Heart left ventricle (tissue), 13 donors: ENCODE results near the gene PHF21A.

Experiments
- POLR2A ChIP-seq, 2 donors: fragments of 450-650 bp; IDR thresholded peaks; one replicate each; pipeline ENCODE4 v1.6.1; 2017; ENCODE audit warnings: antibody characterized with exemption in 2 of 2, mild to moderate bottlenecking in 2 of 2, moderate library complexity in 2 of 2
- TF ChIP-seq, protein P1 (sequence below), 12 donors: fragments of 200-600 bp; sonication (generic) in 4 of 12; IDR thresholded peaks; one replicate each; pipeline versions ENCODE4 v1.5.0 to v1.8.0; 2018 to 2022; ENCODE audit warnings: antibody characterized with exemption in 12 of 12, mild to moderate bottlenecking in 5 of 12
- donor health status: ischemic (EF 13 %, LVEDD 7.1; RV severe dilation, severe dysfunction).
- donor health status: DM: no; HTN: yes; CAD: no.
- donor health status: DM: no; HTN: no; CAD: no.
- donor health status: ischemic (EF 25% LVEDD 6.9; RV normal size, moderate dysfunction).
- donor health status: ischemic (EF 25% LVEDD 5.7; RV mildly dilated, moderate dysfunction).
- donor health status: ischemic (EF 35%, LVEDD 5.7; RV mildly dilated, moderate dysfunction).
- donor health status: nonischemic (EF 11% LVEDD 7.7; RV severe dilation, severe dysfunction).
- donor health status: DM: yes; HTN: yes; CAD: no.
- donor health status: PGD.
- donor health status: ischemic (EF 29% LVEDD 5.4; RV normal size, mild dysfunction).
- donor health status: nonischemic (EF 23%, LVEDD 6.1; RV moderate dilation, normal function).

DNA sequence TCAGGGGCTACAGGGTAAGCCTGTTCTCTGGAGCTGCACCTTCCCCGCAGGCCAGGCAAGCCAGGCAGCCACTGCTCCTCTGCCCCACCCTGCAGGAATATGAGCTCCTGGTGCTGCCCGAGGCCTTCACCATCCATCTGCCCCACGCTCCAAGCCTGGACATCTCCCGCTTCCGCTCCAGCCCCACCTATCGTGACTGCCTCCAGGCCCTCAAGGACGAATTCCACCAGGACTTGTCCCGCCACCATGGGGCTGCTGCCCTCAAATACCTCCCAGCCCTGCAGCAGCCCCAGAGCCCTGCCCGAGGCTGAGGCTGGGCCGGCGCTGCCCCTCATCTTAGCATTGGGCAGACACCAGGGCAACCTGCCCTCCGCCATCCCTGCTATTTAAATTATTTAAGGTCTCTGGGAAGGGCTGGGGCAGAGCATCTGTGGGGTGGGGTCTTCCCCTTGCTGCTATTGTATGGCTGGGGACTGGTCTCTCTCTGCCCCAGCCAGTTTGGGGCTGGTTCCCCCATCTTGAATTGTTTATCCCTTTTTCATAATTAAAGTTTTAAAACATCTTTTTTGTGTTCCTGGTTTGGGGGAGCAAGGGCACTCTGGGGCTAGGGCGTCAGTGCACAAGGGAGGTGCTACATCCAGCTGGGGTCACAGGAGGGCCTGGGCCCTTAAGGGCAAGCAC lies 192.6 kb downstream of the PHF21A start:
- TF ChIP-seq, protein P1, sequence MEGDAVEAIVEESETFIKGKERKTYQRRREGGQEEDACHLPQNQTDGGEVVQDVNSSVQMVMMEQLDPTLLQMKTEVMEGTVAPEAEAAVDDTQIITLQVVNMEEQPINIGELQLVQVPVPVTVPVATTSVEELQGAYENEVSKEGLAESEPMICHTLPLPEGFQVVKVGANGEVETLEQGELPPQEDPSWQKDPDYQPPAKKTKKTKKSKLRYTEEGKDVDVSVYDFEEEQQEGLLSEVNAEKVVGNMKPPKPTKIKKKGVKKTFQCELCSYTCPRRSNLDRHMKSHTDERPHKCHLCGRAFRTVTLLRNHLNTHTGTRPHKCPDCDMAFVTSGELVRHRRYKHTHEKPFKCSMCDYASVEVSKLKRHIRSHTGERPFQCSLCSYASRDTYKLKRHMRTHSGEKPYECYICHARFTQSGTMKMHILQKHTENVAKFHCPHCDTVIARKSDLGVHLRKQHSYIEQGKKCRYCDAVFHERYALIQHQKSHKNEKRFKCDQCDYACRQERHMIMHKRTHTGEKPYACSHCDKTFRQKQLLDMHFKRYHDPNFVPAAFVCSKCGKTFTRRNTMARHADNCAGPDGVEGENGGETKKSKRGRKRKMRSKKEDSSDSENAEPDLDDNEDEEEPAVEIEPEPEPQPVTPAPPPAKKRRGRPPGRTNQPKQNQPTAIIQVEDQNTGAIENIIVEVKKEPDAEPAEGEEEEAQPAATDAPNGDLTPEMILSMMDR (IDR thresholded peaks at IDR 0.05): no peak
- TF ChIP-seq POLR2A (IDR thresholded peaks at IDR 0.05): no peak
